ENCODE results near the gene PAIP2.

Gene PAIP2, protein sequence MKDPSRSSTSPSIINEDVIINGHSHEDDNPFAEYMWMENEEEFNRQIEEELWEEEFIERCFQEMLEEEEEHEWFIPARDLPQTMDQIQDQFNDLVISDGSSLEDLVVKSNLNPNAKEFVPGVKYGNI

DNA sequence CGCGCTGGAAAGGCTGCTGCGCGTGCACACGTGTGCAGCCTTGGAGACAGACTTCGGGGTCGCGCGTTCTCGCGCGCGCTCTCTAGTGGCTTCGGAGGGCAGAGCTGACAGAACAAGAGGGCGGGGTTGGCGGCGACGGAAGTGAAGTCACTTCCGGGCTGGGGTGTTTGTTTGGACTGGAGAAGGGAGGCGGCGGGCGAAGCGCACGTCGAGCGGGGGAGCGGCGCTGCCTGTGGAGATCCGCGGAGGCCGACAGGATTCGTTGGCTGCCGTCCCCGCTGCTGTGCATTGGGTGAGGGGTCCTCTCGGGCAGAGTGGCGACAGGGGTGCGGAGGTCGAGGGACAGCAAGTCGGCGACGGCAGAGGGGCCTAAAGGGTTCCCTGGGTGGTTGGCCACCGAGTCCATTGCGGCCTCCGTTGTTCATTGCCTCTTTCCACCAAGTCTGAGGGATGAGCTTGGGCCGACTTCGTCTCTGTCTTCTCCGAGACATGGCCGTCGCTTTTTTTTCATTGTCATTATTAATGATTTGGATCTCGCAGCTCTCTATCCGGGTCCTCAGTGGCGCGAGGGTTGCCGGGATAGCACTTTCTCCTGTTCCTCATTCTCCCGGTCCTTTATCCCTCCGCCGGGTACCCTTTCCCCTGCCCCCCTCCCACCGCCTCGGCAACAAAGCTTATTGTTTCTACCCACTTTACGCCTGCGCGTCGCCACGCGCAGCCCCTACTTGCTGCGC is at the start of gene PAIP2:
Gene PAIP2, plus strand, starts transcription at position 166 of the 734 bp plus-strand sequence. CDS start 21,931 bp downstream, outside the sequence.
- DNase-seq (ENCODE audit: low spot score) (peak; percentile 99), ATAC-seq (ENCODE audit: low read depth) (peak; percentile 80)
- H3K27ac ChIP-seq (ENCODE audit: poor library complexity, severe bottlenecking): peak within 1 kb of the TSS; percentile 81
- H3K27me3 ChIP-seq (ENCODE audit: insufficient read depth, poor library complexity, severe bottlenecking): no peaks in the 10 kb centered on the region
- H3K9me3 ChIP-seq (ENCODE audit: severe bottlenecking): no peaks in the 10 kb centered on the region
- H3K4me1 ChIP-seq (ENCODE audit: insufficient read depth, poor library complexity, severe bottlenecking): peaks cover 3% of the 10 kb centered on the region
- H3K36me3 ChIP-seq (ENCODE audit: low read depth): peaks cover 21% of the 10 kb centered on the region
- peak within 1 kb of the TSS; percentile 82 for H3K4me3 ChIP-seq (ENCODE audit: severe bottlenecking)
- TF ChIP-seq CTCF (IDR thresholded peaks at IDR 0.05; ENCODE audit: poor library complexity, severe bottlenecking): peak; percentile 98

DNA sequence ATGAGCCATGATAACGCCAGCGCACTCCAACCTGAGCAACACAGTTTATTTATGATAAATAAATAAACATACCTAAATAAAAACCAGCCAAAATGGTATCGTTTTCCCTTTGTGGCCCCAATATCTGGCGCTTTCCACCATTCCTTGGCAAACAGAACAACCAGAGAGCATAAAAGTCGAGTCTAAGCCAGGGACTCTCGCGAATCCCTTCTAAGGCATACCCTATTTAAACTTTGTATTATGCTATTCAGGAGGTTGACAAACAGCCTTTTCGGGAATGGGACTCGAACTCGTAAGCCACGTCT is 48.5 kb upstream of the PAIP2 start:
- DNase-seq (ENCODE audit: low spot score): no peak
- Histone ChIP-seq H3K4me1 (ENCODE audit: insufficient read depth, poor library complexity, severe bottlenecking) (peaks cover 31% of the 10 kb centered on the region), H3K36me3 (ENCODE audit: low read depth) (peaks cover 31% of the 10 kb centered on the region), H3K4me3 (ENCODE audit: severe bottlenecking) (peak overlapping the region; percentile 89), H3K27ac (ENCODE audit: poor library complexity, severe bottlenecking) (peak overlapping the region; percentile 95), H3K9me3 (ENCODE audit: severe bottlenecking) (no peaks in the 10 kb centered on the region), H3K27me3 (ENCODE audit: insufficient read depth, poor library complexity, severe bottlenecking) (no peaks in the 10 kb centered on the region)
- no peak for TF ChIP-seq CTCF (IDR thresholded peaks at IDR 0.05; ENCODE audit: poor library complexity, severe bottlenecking)
- no peak for ATAC-seq (ENCODE audit: low read depth)

GRCh38 chr5:139293507-139294373 is 47.9 kb upstream of the PAIP2 start, which contains the start of gene MATR3:
TSS of gene MATR3 (plus strand) at chr5:139293740. CDS start at chr5:139307416, 13,676 bp downstream.
- ATAC-seq (ENCODE audit: low read depth) (peak; percentile 81), DNase-seq (ENCODE audit: low spot score) (peak; percentile 98)
- Histone ChIP-seq H3K4me1 (ENCODE audit: insufficient read depth, poor library complexity, severe bottlenecking) (peaks cover 35% of the 10 kb centered on the region), H3K4me3 (ENCODE audit: severe bottlenecking) (peak within 1 kb of the TSS; percentile 89), H3K27me3 (ENCODE audit: insufficient read depth, poor library complexity, severe bottlenecking) (no peaks in the 10 kb centered on the region), H3K9me3 (ENCODE audit: severe bottlenecking) (no peaks in the 10 kb centered on the region), H3K27ac (ENCODE audit: poor library complexity, severe bottlenecking) (peak within 1 kb of the TSS; percentile 95), H3K36me3 (ENCODE audit: low read depth) (peaks cover 37% of the 10 kb centered on the region)
- no peak for TF ChIP-seq CTCF (IDR thresholded peaks at IDR 0.05; ENCODE audit: poor library complexity, severe bottlenecking)

- H3K4me1 ChIP-seq (ENCODE audit: insufficient read depth, poor library complexity, severe bottlenecking): peaks cover 40% of the 10 kb centered on the region
- H3K36me3 ChIP-seq (ENCODE audit: low read depth): peaks cover 45% of the 10 kb centered on the region
- H3K4me3 ChIP-seq (ENCODE audit: severe bottlenecking): peak overlapping the region; percentile 89
- ATAC-seq (ENCODE audit: low read depth): peak; percentile 29
- no peaks in the 10 kb centered on the region for H3K9me3 ChIP-seq (ENCODE audit: severe bottlenecking)
- H3K27me3 ChIP-seq (ENCODE audit: insufficient read depth, poor library complexity, severe bottlenecking): no peaks in the 10 kb centered on the region
- TF ChIP-seq CTCF (IDR thresholded peaks at IDR 0.05; ENCODE audit: poor library complexity, severe bottlenecking): peak; percentile 62
- DNase-seq (ENCODE audit: low spot score): peak; percentile 82
- H3K27ac ChIP-seq (ENCODE audit: poor library complexity, severe bottlenecking): peak overlapping the region; percentile 95
These were observed 47.1 kb upstream of the PAIP2 start for GRCh38 chr5:139294374-139295165.

Data from RWPE2 (cell line).